HAP-1 (cell line): ENCODE measurements around the gene AK2.

Experiments used
- DNase-seq, 2 experiments: peaks; one replicate each; pipeline ENCODE4 v3.0.0-alpha.2; 2016 to 2020; ENCODE audit warnings: low spot score in 2 of 2
- H3K27me3 ChIP-seq: fragments of 250-450 bp; sonication (Bioruptor Pico); 2 replicates; pipeline ENCODE4 v1.5.1; 2020; ENCODE audit warnings: low read depth, mild to moderate bottlenecking, moderate library complexity
- H3K36me3 ChIP-seq: fragments of 250-450 bp; sonication (Bioruptor Pico); replicated peaks from 2 replicates; pipeline ENCODE4 v1.5.1; 2020; ENCODE audit warnings: mild to moderate bottlenecking
- H3K4me1 ChIP-seq: fragments of 250-450 bp; sonication (Bioruptor Pico); 2 replicates; pipeline ENCODE4 v1.5.1; 2020; ENCODE audit warnings: mild to moderate bottlenecking
- H3K4me3 ChIP-seq: fragments of 250-450 bp; sonication (Bioruptor Pico); 2 replicates; pipeline ENCODE4 v1.5.1; 2020; ENCODE audit warnings: mild to moderate bottlenecking, moderate library complexity
- H3K9me3 ChIP-seq: fragments of 250-450 bp; sonication (Bioruptor Pico); 2 replicates; pipeline ENCODE4 v1.5.1; 2020; ENCODE audit warnings: mild to moderate bottlenecking, moderate library complexity
- in situ Hi-C: fragments of 300-500 bp; cut with MboI; formaldehyde crosslinking; loops from 3 replicates; pipeline ENCODE4 v1.14.3; 2020; ENCODE audit warnings: low sequenced_read_pairs, inconsistent platforms, mixed read lengths

AK2 gene

DNA sequence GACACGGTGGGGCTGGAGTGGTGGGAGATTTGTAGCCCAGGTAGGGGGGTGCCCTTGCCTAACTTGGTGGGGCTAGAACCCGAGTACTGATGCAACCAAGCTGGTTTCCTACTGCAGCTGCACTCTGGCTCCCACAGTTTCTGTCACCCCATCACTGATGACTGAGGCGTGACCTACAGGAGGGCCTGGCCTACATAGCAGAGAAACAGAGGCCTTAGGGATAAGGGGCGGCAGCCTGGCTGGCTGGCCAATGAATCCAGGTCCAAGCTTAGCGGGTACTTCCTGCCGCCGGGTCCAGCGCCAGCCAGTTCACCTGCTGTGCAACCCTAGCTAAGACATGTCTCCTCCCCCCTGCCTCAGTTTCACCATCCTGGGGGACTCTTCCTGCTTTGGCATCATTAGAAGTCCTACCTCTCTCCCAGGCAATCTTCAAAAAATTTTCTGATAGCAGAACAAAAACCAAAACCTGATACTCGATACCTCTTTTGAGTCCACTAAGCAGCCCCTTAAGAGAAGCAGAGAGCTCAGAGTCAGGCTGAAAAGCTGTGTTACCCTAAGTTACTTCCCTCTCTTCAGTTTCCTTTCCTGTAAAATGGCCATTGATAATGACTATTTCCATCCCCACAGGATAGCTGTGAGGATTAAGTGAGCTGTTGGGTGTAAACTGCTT lies 44.7 kb downstream of the AK2 start:
- Histone ChIP-seq H3K36me3 (no peaks in the 10 kb centered on the region), H3K9me3 (no peaks in the 10 kb centered on the region), H3K27me3 (no peaks in the 10 kb centered on the region), H3K4me3 (no peak overlapping the region), H3K4me1 (peaks cover 18% of the 10 kb centered on the region)
- in situ Hi-C loops = no loop called here
- DNase-seq = no peak

DNA sequence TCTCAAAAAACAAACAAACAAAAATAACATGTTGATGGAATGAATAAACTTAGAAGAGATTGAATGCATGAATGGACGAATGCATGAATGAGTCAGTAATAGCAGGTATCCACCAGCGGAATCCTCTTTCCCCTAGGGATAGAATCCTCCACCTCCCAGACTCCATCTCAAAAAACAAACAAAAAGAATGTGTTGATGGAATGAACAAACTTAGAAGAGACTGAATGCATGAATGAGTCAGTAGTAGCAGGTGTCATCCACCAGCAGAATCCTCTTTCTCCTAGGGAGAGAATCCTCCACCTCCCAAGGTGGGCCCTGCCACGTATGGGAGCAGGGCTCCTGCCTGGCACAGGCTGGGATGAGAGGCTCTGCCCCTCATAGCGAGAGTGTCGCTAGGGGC lies 45.3 kb downstream of the AK2 start:
- in situ Hi-C loops = no loop called here
- H3K4me1 ChIP-seq = peaks cover 18% of the 10 kb centered on the region
- H3K27me3 ChIP-seq = no peaks in the 10 kb centered on the region
- H3K9me3 ChIP-seq = no peaks in the 10 kb centered on the region
- H3K36me3 ChIP-seq = no peaks in the 10 kb centered on the region
- H3K4me3 ChIP-seq = no peak overlapping the region
- DNase-seq = no peak

DNA sequence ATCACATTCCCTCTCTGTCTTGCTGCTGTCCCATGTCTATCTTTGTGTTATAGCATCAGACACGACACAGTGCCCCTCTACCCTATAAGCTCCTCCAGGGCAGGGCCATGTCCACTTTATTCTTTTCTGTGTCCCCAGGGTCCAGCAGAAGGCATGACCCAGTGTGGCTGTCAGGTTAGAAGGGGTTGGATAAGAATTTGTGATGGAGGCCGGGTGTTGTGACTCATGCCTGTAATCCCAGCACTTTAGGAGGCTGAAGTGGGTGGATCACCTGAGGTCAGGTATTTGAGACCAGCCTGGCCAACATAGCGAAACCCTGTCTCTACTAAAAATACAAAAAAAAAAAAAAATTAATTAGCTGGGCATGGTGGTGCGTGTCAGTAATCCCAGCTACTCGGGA lies 45.8 kb downstream of the AK2 start:
- no peaks in the 10 kb centered on the region for H3K9me3 ChIP-seq
- DNase-seq = no peak
- H3K4me1 ChIP-seq = peaks cover 18% of the 10 kb centered on the region
- H3K4me3 ChIP-seq = no peak overlapping the region
- no peaks in the 10 kb centered on the region for H3K27me3 ChIP-seq
- H3K36me3 ChIP-seq = no peaks in the 10 kb centered on the region
- in situ Hi-C loops = no loop called here

DNA sequence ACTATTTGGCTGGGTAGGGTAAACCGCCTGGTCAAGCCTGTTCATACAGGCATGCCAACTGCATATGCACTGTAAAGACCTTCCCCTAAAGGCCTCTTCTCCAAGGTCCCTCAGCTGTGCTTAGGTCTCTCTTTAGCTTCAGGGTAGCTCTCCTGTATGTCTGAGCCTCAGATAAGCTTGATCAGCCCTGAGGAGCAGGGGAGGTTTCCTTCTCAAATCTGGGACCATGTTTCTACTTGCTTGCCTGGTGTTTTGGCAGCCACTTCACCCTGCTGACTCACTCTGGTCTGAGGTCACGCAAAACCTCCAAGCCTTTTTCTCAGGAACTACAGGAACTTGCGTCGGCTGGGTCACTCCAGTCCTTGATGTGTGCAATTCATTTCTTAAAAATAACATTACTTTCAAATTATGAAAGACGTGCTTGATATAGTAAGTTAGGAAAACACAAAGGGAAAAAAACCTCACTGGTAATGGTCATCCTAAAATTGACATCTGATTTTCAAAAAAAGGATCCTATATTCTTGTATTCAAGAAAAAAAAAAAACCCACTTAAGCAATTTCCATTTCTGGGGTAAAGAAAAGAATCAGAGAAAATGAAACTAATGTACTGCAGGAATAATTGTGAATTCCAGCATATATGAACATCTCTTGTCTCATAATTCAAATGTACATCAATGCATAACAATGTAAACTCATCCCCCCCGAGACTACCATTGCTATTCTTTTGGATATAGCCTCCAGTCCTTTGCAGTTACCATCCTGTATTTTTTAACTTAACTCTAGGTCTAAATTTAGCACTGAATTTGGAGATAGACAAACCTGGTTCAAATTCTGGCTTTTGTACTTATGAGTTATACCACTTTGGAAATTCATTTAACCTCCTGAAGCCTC lies 47.3 kb downstream of the AK2 start:
- H3K4me1 ChIP-seq = peaks cover 18% of the 10 kb centered on the region
- H3K4me3 ChIP-seq = no peak overlapping the region
- in situ Hi-C loops = no loop called here
- DNase-seq = no peak
- H3K27me3 ChIP-seq = no peaks in the 10 kb centered on the region
- H3K36me3 ChIP-seq = no peaks in the 10 kb centered on the region
- no peaks in the 10 kb centered on the region for H3K9me3 ChIP-seq

DNA sequence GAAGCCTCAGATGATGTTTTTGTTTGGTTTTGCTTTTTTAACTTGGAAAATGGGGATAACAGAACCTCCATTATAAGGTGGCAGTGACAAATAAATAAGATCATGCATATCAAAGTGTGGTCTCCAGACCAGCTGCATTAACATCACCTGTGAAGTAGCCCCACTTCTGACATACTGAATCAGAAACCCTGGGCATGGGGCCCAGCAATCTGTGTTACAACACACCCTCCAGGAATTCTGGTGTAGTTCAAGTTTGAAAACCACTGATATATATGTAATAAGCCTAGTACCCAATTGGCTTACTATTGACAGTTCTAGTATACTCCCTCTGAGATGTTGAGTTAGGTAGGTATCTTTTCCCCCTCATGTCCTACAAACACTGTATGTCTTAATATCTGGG lies 48.0 kb downstream of the AK2 start:
- no peaks in the 10 kb centered on the region for H3K36me3 ChIP-seq
- no peak for DNase-seq
- no peak overlapping the region for H3K4me3 ChIP-seq
- in situ Hi-C loops = no loop called here
- no peaks in the 10 kb centered on the region for H3K9me3 ChIP-seq
- peaks cover 18% of the 10 kb centered on the region for H3K4me1 ChIP-seq
- no peaks in the 10 kb centered on the region for H3K27me3 ChIP-seq

DNA sequence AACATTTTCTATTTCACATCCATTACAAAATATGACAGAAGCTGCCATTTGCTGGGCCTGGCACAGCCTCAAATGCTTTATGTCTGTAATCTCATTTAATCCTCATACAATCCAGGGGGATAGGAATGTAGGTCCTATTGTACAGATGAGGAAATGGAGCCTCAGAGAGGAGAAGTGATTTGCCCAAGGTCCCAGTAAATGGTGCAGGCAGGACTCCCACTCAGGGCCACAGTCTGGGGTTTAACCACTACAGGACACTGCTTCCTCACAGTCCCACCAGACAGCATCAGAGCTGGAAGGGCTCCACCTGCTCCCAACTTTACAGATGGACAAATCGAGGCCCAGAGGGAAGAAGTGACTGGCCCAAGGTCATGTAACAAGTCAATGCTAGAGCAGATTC lies 51.5 kb downstream of the AK2 start:
- Histone ChIP-seq H3K27me3 (no peaks in the 10 kb centered on the region), H3K9me3 (no peaks in the 10 kb centered on the region), H3K4me1 (peaks cover 9% of the 10 kb centered on the region), H3K36me3 (no peaks in the 10 kb centered on the region), H3K4me3 (no peak overlapping the region)
- in situ Hi-C loops = no loop called here
- DNase-seq = no peak

DNA sequence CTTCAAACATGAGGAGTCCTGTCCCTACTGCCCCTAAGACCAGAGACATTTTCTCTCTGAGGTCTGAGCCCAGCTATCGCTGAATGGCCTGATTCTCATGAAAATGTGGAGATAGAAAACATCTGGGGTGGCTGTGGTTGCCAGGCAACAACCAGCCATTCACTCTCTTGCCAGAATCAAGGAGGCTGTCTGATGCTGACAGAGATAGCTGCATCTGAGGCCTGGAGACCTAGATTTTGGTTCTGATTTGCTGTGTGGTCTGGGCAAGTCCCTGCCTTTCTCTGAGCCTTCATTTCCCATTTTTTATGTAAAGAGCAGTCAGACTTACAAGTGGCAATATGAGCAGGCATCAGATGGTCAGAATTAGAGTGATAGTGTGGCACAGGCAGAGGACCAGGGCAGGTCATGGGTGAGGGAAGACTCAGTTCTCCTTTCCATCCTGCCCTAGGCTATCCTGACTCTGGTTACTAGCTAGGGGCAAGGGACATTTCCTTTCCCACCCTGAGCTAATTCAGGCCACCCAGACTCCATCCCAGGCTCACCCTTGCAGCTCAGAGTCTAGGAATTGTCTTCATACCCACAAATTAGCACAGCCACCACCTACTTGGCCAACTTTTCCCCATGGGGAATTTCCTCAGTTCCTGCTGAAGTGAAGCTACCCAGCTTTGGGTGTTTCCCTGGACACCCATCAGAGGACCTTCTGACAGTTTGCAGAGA lies 52.1 kb downstream of the AK2 start:
- peak in 1 of 2 experiments; percentile 24 for DNase-seq
- in situ Hi-C loops = no loop called here

DNA sequence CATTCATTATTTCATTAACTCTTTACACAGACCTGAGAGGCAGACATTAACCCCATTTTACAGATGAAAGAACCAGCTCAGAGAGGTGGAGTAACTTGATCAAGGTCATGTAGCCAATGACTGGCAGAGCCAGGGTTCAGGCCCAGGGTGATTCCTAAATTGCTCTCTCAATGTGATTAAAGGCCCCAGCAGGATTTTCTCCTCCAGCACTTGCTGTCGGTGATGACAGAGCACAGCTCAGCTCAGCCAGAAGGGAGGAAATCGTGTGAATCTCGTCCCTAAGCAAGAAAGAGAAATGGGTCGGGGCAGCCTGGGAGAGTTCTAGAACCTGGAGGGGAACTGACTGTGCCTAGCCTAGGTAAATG lies 52.6 kb downstream of the AK2 start:
- Histone ChIP-seq H3K4me1 (no peaks in the 10 kb centered on the region; the same call in 1 of the 2 replicates), H3K9me3 (no peaks in the 10 kb centered on the region), H3K4me3 (no peak overlapping the region), H3K27me3 (no peaks in the 10 kb centered on the region), H3K36me3 (no peaks in the 10 kb centered on the region)
- in situ Hi-C loops = no loop called here
- DNase-seq = no peak

More for the DNA sequence above, 52.1 kb downstream of the AK2 start:
- Histone ChIP-seq H3K4me3 (no peak overlapping the region), H3K9me3 (no peaks in the 10 kb centered on the region), H3K36me3 (no peaks in the 10 kb centered on the region), H3K4me1 (peaks cover 4% of the 10 kb centered on the region), H3K27me3 (no peaks in the 10 kb centered on the region)

DNA sequence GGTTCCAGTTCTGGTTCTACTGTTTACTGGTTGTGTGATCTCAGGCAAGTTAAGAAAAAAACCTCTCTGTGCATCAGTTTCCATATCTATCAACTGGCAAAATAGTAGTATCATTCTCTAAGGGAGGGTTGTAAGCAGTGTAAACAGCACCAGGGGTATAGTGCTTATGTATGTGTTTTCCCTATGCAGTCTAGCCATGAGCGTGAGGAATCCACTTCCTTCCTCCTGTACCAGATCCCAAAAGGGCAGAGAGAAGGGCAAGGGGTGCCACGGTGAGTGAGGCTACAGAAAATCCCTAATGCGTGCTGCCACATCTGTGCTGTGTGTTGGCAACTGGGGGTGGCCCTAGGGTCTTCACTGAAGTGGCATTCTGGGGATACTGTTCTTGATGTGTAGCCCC lies 53.7 kb downstream of the AK2 start:
- in situ Hi-C loops = no loop called here
- Histone ChIP-seq H3K36me3 (no peaks in the 10 kb centered on the region), H3K4me1 (no peaks in the 10 kb centered on the region), H3K9me3 (no peaks in the 10 kb centered on the region), H3K27me3 (no peaks in the 10 kb centered on the region), H3K4me3 (no peak overlapping the region)
- DNase-seq = no peak

DNA sequence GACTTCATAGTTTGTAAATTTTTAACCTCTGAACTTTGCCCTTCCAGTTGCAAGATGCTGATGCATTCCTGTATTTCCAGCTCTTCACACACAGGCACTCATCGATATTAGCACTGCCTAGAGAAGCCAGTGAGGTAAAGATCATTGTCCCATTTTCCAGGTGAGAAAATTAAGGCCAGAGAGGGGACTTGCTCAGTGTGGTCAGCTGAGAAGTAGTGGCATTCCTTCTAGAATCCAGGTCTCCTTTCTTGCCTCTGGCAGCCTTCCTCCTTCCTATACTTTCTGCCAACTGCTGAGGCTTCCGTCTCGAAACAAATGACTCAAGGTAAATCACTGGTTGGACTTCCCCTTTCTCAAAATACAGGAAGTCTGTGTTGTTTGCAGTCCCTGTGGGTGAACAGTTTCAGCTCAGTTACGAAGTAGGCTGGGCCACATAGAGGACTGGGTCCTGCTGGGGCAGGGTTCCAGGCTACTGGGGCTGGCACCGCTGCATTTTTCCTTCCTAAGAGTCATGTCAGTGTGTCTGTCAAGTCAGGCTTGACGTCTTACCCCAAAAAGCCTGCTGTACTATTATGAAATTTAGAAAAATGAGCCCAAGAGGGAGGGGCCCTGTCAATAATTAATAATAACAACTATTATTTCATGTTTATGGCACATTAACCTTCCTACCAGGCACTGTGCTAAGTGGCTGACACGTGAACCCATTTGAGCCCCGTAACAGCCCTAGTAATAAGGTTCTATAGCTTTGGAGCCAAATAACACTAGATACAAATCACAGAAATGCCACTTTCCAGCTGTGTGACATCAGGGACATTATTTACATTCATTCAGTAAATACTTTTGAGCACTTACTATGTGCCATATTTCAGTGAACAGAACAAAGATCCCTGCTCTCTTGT lies 55.4 kb downstream of the AK2 start:
- H3K27me3 ChIP-seq = no peaks in the 10 kb centered on the region
- in situ Hi-C loops = no loop called here
- H3K4me3 ChIP-seq = no peak overlapping the region
- no peaks in the 10 kb centered on the region for H3K4me1 ChIP-seq
- no peaks in the 10 kb centered on the region for H3K36me3 ChIP-seq
- no peaks in the 10 kb centered on the region for H3K9me3 ChIP-seq
- DNase-seq = no peak

DNA sequence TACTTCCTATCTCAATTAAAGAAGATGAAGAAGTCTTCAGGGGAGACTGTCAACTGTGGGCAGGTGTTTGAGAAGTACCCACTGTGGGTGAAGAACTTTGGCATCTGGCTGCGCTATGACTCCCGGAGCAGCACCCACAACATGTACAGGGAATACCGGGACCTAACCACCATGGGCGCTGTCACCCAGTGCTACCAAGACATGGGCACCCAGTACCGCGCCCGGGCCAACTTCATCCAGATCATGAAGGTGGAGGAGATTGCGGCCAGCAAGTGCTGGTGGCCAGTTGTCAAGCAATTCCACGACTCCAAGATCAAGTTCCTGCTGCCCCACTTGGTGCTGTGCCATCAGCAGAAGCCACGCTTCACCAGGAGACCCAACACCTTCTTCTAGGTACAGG lies 56.6 kb downstream of the AK2 start:
- Histone ChIP-seq H3K4me1 (no peaks in the 10 kb centered on the region), H3K27me3 (no peaks in the 10 kb centered on the region), H3K9me3 (no peaks in the 10 kb centered on the region), H3K36me3 (no peaks in the 10 kb centered on the region), H3K4me3 (no peak overlapping the region)
- DNase-seq = no peak
- in situ Hi-C loops = no loop called here

DNA sequence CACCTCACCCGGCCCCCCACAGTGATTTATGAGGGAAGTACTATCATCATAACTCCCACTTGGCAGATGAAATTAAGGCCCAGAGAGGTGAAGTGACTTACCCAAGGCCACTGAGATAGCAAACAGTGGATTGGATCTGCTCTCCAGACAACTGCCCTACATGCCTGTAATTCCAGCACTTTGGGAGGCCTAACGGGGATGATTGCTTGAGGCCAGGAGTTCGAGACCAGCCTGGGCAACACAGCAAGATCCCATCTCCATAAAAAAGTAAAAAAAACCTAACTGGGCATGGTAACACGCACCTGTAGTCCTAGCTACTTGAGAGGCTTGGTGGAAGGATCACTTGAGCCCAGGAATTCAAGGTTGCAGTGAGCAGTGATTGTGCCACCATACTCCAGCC lies 57.8 kb downstream of the AK2 start:
- Histone ChIP-seq H3K27me3 (no peaks in the 10 kb centered on the region), H3K4me1 (no peaks in the 10 kb centered on the region), H3K4me3 (no peak overlapping the region), H3K36me3 (no peaks in the 10 kb centered on the region), H3K9me3 (no peaks in the 10 kb centered on the region)
- in situ Hi-C loops = no loop called here
- no peak for DNase-seq

DNA sequence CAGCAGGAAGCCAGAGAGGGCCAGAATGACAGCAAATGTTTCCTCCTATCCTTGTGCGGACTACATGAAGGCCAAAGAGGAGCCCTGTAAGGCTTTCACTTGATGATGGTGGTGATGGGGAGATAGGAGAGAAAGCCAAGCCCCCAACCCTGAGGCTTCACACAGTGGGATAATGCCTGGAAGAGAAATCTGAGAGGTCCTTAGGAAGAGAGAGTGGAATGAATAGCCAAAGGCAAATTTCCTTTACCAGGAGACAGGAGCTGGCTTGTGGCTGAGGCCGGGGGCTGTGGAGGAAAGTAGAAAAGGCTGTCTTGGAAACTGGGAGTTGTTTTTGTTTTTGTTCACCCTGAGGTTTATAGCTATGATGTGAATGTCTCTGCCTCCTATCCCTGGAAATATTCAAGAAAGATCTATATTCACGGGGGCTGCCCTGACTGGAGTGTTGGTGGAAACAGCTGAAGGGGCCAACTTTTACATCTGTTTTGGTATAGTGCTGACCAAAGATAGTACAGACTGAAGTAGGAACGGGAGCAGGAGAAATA lies 59.1 kb downstream of the AK2 start:
- no peaks in the 10 kb centered on the region for H3K36me3 ChIP-seq
- H3K4me1 ChIP-seq = no peaks in the 10 kb centered on the region

More for the DNA sequence above, 59.1 kb downstream of the AK2 start:
- H3K9me3 ChIP-seq = no peaks in the 10 kb centered on the region
- no peaks in the 10 kb centered on the region; the same call in 1 of the 2 replicates for H3K27me3 ChIP-seq
- in situ Hi-C loops = no loop called here
- DNase-seq = no peak
- no peak overlapping the region for H3K4me3 ChIP-seq
